Sigmoid colon (tissue), 7 donors: ENCODE data around the gene LAMA1. TPM values are rescaled to one million over a fixed set of nuclear protein-coding genes. Genes with fewer than 3 reads are reported as not detected.

ENCODE experiments used
- DNase-seq: peaks from one replicate; pipeline ENCODE4 v3.0.0-alpha.2; 2019
- H3K27ac ChIP-seq, 4 donors: fragments of 200-600 bp; sonication (generic); one replicate each; pipeline ENCODE4 v1.5.1; 2016 to 2019; ENCODE audit warnings: mild to moderate bottlenecking in 1 of 4
- H3K27me3 ChIP-seq, 3 donors: fragments of 200-600 bp; sonication (generic); one replicate each; pipeline ENCODE4 v1.5.1; 2019; ENCODE audit warnings: mild to moderate bottlenecking in 1 of 3
- H3K36me3 ChIP-seq, 4 donors: fragments of 200-600 bp; sonication (generic); one replicate each; pipeline ENCODE4 v1.5.1; 2016 to 2019
- H3K4me1 ChIP-seq, 4 donors: fragments of 200-600 bp; sonication (generic); one replicate each; pipeline ENCODE4 v1.5.1; 2017 to 2019
- H3K4me3 ChIP-seq, 4 donors: fragments of 200-600 bp; sonication (generic); one replicate each; pipeline ENCODE4 v1.5.1; 2017 to 2019; ENCODE audit warnings: mild to moderate bottlenecking in 2 of 4, moderate library complexity in 1 of 4
- H3K9me3 ChIP-seq, 4 donors: fragments of 200-600 bp in 3 of 4; sonication (generic) in 3 of 4; one replicate each; pipeline versions ENCODE4 v1.5.1 to v1.6.1; 2013 to 2019
- EP300 ChIP-seq, 4 donors: sonication (generic); formaldehyde crosslinking; IDR thresholded peaks; one replicate each; pipeline ENCODE4 v1.6.1; 2017; ENCODE audit warnings: antibody characterized with exemption in 4 of 4
- POLR2A ChIP-seq, 2 donors: fragments of 450-650 bp; IDR thresholded peaks; one replicate each; pipeline ENCODE4 v1.6.1; 2016; ENCODE audit warnings: antibody characterized with exemption in 2 of 2, mild to moderate bottlenecking in 2 of 2, moderate library complexity in 2 of 2
- POLR2AphosphoS5 ChIP-seq, 4 donors: sonication (generic); formaldehyde crosslinking; IDR thresholded peaks; one replicate each; pipeline ENCODE4 v1.6.1; 2017; ENCODE audit warnings: antibody characterized with exemption in 4 of 4
- WGBS, 2 donors: extraction: QIAGEN DNeasy Blood & Tissue Kit; methylation state at CpG; one replicate each; pipeline ENCODE4 v1.1.7; 2013; 5-methylcytosine and 5-hydroxymethylcytosine counted together
- intact Hi-C: fragments of 100-400 bp; cut with DNase I; formaldehyde crosslinking; loops from one replicate; pipeline ENCODE4 v1.15.1; 2023
- polyA plus RNA-seq, 3 donors: library from polyadenylated mRNA; stranded (reverse); fragments of 200-250 nt; gene quantifications; one replicate each; pipeline ENCODE4 v1.2.3, GENCODE V29; 2013
- total RNA-seq, 4 donors: library from RNA; depleted of rRNA; stranded (reverse); fragments of >200 nt; gene quantifications; one replicate each; pipeline ENCODE4 v1.1.0, GENCODE V29; 2016
- TF ChIP-seq, protein P1 (sequence below), 4 experiments: fragments of 450-650 bp in 3 of 4; fragments of 200-600 bp in 1 of 4; IDR thresholded peaks; one replicate each; pipeline ENCODE4 v1.5.1; 2016 to 2019; ENCODE audit warnings: antibody characterized with exemption in 4 of 4, mild to moderate bottlenecking in 3 of 4, moderate library complexity in 2 of 4
- donor health status: healthy with polysubstance abuse.
- donor health status: Bipolar disorder and iron deficiency.
- donor health status: healthy.

The LAMA1 gene
- total and polyA plus RNA-seq, 7 donors: 0.27 to 19.2 (median 1.4) TPM

DNA sequence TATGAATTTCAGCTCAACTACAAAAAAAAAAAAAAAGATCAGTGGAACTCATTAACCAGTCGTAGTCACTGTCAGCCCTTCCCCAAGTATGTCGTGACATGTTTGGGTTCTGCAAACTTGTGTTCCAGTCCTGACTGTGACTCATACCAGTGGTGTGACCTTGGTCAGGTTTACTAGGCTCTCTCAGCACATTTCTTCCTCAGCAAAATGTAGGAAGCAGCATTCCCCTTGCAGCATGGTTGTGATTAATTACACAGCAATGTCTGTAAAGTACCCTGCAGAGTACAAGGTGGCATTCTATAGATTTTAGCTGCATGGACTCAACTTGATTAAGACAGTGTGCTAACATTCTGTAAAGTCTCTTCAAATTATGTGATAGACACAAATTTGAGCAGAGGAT is 156.9 kb downstream of the LAMA1 start:
- no peaks in the 10 kb centered on the region for H3K9me3 ChIP-seq
- TF ChIP-seq EP300 (IDR thresholded peaks at IDR 0.05): no peak
- TF ChIP-seq POLR2AphosphoS5 (IDR thresholded peaks at IDR 0.05): no peak
- no peak for TF ChIP-seq POLR2A (IDR thresholded peaks at IDR 0.05)
- TF ChIP-seq, protein P1, sequence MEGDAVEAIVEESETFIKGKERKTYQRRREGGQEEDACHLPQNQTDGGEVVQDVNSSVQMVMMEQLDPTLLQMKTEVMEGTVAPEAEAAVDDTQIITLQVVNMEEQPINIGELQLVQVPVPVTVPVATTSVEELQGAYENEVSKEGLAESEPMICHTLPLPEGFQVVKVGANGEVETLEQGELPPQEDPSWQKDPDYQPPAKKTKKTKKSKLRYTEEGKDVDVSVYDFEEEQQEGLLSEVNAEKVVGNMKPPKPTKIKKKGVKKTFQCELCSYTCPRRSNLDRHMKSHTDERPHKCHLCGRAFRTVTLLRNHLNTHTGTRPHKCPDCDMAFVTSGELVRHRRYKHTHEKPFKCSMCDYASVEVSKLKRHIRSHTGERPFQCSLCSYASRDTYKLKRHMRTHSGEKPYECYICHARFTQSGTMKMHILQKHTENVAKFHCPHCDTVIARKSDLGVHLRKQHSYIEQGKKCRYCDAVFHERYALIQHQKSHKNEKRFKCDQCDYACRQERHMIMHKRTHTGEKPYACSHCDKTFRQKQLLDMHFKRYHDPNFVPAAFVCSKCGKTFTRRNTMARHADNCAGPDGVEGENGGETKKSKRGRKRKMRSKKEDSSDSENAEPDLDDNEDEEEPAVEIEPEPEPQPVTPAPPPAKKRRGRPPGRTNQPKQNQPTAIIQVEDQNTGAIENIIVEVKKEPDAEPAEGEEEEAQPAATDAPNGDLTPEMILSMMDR (IDR thresholded peaks at IDR 0.05): no peak
- intact Hi-C loops: no loop called here
- no peaks in the 10 kb centered on the region for H3K27me3 ChIP-seq
- H3K4me3 ChIP-seq: no peak overlapping the region
- H3K4me1 ChIP-seq: no peaks in the 10 kb centered on the region
- H3K36me3 ChIP-seq: no peaks in the 10 kb centered on the region
- 77 to 82% methylated on average over 2 of the region's 2 CpGs for WGBS, 2 donors
- no peak overlapping the region for H3K27ac ChIP-seq
- no peak for DNase-seq

DNA sequence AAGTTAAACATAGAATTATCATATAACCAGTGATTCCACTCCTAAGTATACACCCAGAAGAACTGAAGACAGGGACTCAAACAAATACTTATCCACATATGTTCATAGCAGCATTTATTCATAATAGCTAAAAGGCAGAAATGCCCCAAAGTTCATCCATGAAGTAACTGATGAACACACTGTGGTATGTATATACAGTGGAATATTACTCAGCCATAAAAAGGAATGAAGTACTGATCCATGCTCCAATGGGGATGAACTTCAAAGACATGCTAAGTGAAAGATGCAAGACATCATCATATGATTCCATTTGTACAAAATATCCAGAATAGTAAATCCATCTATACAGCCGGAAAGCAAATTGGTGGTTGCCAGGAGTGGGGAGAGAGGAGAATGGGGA is 157.5 kb downstream of the LAMA1 start:
- DNase-seq: no peak
- Histone ChIP-seq H3K9me3 (no peaks in the 10 kb centered on the region), H3K27ac (no peak overlapping the region), H3K36me3 (no peaks in the 10 kb centered on the region), H3K4me1 (no peaks in the 10 kb centered on the region), H3K4me3 (no peak overlapping the region), H3K27me3 (no peaks in the 10 kb centered on the region)
- intact Hi-C loops: no loop called here
- TF ChIP-seq POLR2A (IDR thresholded peaks at IDR 0.05) (no peak), EP300 (IDR thresholded peaks at IDR 0.05) (no peak), POLR2AphosphoS5 (IDR thresholded peaks at IDR 0.05) (no peak)
- TF ChIP-seq, protein P1 (IDR thresholded peaks at IDR 0.05): no peak
- WGBS, 2 donors: 97 to 98% methylated on average over 1 of the region's 1 CpG

DNA sequence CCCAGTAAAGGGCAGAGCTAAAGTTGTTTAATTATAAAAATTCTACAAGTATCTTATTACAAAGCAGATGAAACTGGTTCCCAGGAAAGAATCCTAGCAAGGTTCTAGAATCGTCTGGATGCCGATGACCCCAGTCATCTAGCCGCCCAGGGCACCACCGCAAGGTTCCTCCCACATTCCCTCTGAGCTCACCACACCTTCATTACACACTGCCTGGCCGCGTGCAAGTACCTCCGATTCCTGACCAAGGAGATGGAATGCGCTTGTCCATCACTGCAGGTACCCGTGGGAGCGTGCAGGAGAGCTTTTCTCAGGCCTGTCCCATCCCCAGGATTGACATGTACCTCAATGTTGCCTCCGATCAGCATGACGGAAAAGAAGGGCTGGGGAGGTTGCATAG is 158.5 kb downstream of the LAMA1 start:
- Histone ChIP-seq H3K36me3 (no peaks in the 10 kb centered on the region), H3K9me3 (no peaks in the 10 kb centered on the region), H3K27ac (no peak overlapping the region), H3K4me3 (no peak overlapping the region), H3K4me1 (no peaks in the 10 kb centered on the region), H3K27me3 (no peaks in the 10 kb centered on the region)
- TF ChIP-seq EP300 (IDR thresholded peaks at IDR 0.05) (no peak), POLR2AphosphoS5 (IDR thresholded peaks at IDR 0.05) (no peak), POLR2A (IDR thresholded peaks at IDR 0.05) (no peak)
- TF ChIP-seq, protein P1 (IDR thresholded peaks at IDR 0.05): no peak
- 94 to 96% methylated on average over 12 of the region's 12 CpGs for WGBS, 2 donors
- DNase-seq: no peak
- intact Hi-C loops: no loop called here

DNA sequence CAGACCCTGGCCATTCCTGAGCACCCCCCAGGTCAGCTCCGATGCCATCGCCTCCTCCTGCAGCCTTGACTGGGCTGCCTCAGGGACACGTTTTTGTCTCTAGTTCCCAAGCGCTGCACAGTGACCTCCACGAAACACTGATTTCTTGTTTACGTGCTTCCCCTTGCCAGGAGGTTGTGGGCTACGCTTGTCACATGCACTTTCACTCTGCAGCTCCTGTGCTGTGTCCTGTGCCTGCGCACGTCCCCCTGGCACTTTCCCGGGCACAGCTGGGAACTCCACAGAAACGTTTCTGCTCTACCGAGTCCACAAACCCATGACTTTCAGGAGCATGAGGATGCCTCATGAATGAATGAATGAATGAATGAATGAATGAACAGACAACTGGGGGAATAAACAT is 160.6 kb downstream of the LAMA1 start:
- TF ChIP-seq EP300 (IDR thresholded peaks at IDR 0.05): no peak
- TF ChIP-seq, protein P1 (IDR thresholded peaks at IDR 0.05): no peak
- TF ChIP-seq POLR2AphosphoS5 (IDR thresholded peaks at IDR 0.05): no peak
- TF ChIP-seq POLR2A (IDR thresholded peaks at IDR 0.05): no peak
- intact Hi-C loops: no loop called here
- no peak overlapping the region for H3K27ac ChIP-seq

DNA sequence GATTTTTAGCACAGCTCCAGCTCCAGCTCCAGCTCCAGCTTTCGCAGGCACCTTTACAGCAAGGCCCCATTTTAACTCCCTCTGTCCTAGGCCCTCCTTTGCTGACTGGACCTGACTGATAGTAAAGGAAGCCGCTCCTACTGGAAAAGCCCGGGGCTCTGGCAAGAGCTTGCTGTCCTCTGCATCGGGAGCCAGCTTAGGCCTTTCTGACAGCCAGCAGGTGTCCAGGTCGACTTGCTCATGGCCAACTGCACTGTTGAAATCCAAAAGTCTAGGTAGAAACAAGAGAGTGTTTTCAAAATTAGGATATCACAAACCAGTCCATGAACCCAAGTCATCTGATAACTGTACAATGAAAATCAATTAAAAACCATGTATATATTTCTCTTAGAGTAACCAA is 161.1 kb downstream of the LAMA1 start:
- H3K27ac ChIP-seq: no peak overlapping the region
- no peak for DNase-seq
- H3K36me3 ChIP-seq: no peaks in the 10 kb centered on the region
- TF ChIP-seq, protein P1 (IDR thresholded peaks at IDR 0.05): no peak
- no peak for TF ChIP-seq POLR2A (IDR thresholded peaks at IDR 0.05)
- no peak for TF ChIP-seq POLR2AphosphoS5 (IDR thresholded peaks at IDR 0.05)
- no peak for TF ChIP-seq EP300 (IDR thresholded peaks at IDR 0.05)
- no peaks in the 10 kb centered on the region for H3K4me1 ChIP-seq
- H3K27me3 ChIP-seq: no peaks in the 10 kb centered on the region
- H3K4me3 ChIP-seq: no peak overlapping the region
- 91 to 92% methylated on average over 5 of the region's 5 CpGs for WGBS, 2 donors
- intact Hi-C loops: no loop called here
- H3K9me3 ChIP-seq: no peaks in the 10 kb centered on the region

More for the DNA sequence above, 160.6 kb downstream of the LAMA1 start:
- 94 to 95% methylated on average over 12 of the region's 12 CpGs for WGBS, 2 donors
- Histone ChIP-seq H3K9me3 (no peaks in the 10 kb centered on the region), H3K36me3 (no peaks in the 10 kb centered on the region), H3K27me3 (no peaks in the 10 kb centered on the region), H3K4me1 (no peaks in the 10 kb centered on the region), H3K4me3 (no peak overlapping the region)
- no peak for DNase-seq
